BLaER1 treated with 17β-estradiol and CSF1 and Interleukin-3, amounts not matched to agents 10 nM and 100 nM (cell line): ENCODE data around the gene PCDH17.

Experiments used
- H3K27ac ChIP-seq, 11 experiments: shearing (Covaris generic); formaldehyde crosslinking; 2 replicates each; pipeline ENCODE4 v1.8.1; 2022
- H3K27me3 ChIP-seq, 11 experiments: shearing (Covaris generic); formaldehyde crosslinking; 2 replicates each; pipeline ENCODE4 v1.8.1; 2022
- H3K36me3 ChIP-seq, 11 experiments: shearing (Covaris generic); formaldehyde crosslinking; 2 replicates each; pipeline ENCODE4 v1.8.1; 2022
- H3K4me1 ChIP-seq, 10 experiments: shearing (Covaris generic); formaldehyde crosslinking; 2 replicates each; pipeline ENCODE4 v1.8.1; 2022
- H3K4me2 ChIP-seq, 11 experiments: shearing (Covaris generic); formaldehyde crosslinking; 2 replicates each; pipeline ENCODE4 v1.8.1; 2022
- H3K4me3 ChIP-seq, 10 experiments: shearing (Covaris generic); formaldehyde crosslinking; 2 replicates each; pipeline ENCODE4 v1.8.1; 2022
- H3K9ac ChIP-seq, 11 experiments: shearing (Covaris generic); formaldehyde crosslinking; 2 replicates each; pipeline ENCODE4 v1.8.1; 2022
- H3K9me3 ChIP-seq, 11 experiments: shearing (Covaris generic); formaldehyde crosslinking; replicated peaks in 1 of 11; 2 replicates each; pipeline ENCODE4 v1.8.1; 2022
- H4K20me1 ChIP-seq, 11 experiments: shearing (Covaris generic); formaldehyde crosslinking; 2 replicates each; pipeline ENCODE4 v1.8.1; 2022
- Cebpa-rat ChIP-seq, 11 experiments: shearing (Covaris generic); IDR thresholded peaks; 2 replicates each; pipeline ENCODE4 v1.8.1; 2022

Gene PCDH17

GRCh38 chr13:57653229-57653989 lies 21.9 kb downstream of the PCDH17 start:
- no peak overlapping the region for H3K4me3 ChIP-seq
- no peak for TF ChIP-seq Cebpa-rat (IDR thresholded peaks at IDR 0.05)
- no peak overlapping the region for H3K4me2 ChIP-seq

GRCh38 chr13:57665481-57665880 lies 33.9 kb downstream of the PCDH17 start:
- no peaks in the 10 kb centered on the region for H3K9me3 ChIP-seq
- H3K27ac ChIP-seq, result no peak overlapping the region
- H3K4me3 ChIP-seq, result no peak overlapping the region
- no peaks in the 10 kb centered on the region for H3K4me1 ChIP-seq
- H4K20me1 ChIP-seq, result no peaks in the 10 kb centered on the region
- H3K27me3 ChIP-seq, result no peaks in the 10 kb centered on the region
- TF ChIP-seq Cebpa-rat (IDR thresholded peaks at IDR 0.05), result no peak
- no peak overlapping the region for H3K4me2 ChIP-seq
- no peak overlapping the region for H3K9ac ChIP-seq
- H3K36me3 ChIP-seq, result no peaks in the 10 kb centered on the region

More at GRCh38 chr13:57653229-57653989, 21.9 kb downstream of the PCDH17 start:
- H3K4me1 ChIP-seq, result no peaks in the 10 kb centered on the region
- H4K20me1 ChIP-seq, result no peaks in the 10 kb centered on the region
- no peaks in the 10 kb centered on the region for H3K9me3 ChIP-seq
- H3K36me3 ChIP-seq, result no peaks in the 10 kb centered on the region
- no peaks in the 10 kb centered on the region for H3K27me3 ChIP-seq
- H3K27ac ChIP-seq, result no peak overlapping the region
- no peak overlapping the region for H3K9ac ChIP-seq

- no peaks in the 10 kb centered on the region for H3K27me3 ChIP-seq
- H3K9me3 ChIP-seq, result no peaks in the 10 kb centered on the region
- no peak overlapping the region for H3K9ac ChIP-seq
- TF ChIP-seq Cebpa-rat (IDR thresholded peaks at IDR 0.05), result no peak
- H3K27ac ChIP-seq, result no peak overlapping the region
- no peak overlapping the region for H3K4me3 ChIP-seq
- no peaks in the 10 kb centered on the region for H3K4me1 ChIP-seq
- H3K4me2 ChIP-seq, result no peak overlapping the region
- no peaks in the 10 kb centered on the region for H4K20me1 ChIP-seq
- no peaks in the 10 kb centered on the region for H3K36me3 ChIP-seq
These were observed 34.8 kb downstream of the PCDH17 start for GRCh38 chr13:57666131-57666953.

GRCh38 chr13:57672168-57672567 lies 40.6 kb downstream of the PCDH17 start:
- Histone ChIP-seq H3K36me3 (no peaks in the 10 kb centered on the region), H3K27ac (no peak overlapping the region), H3K4me2 (no peak overlapping the region), H3K4me3 (no peak overlapping the region), H3K9ac (no peak overlapping the region), H3K9me3 (no peaks in the 10 kb centered on the region), H3K27me3 (no peaks in the 10 kb centered on the region), H4K20me1 (no peaks in the 10 kb centered on the region), H3K4me1 (no peaks in the 10 kb centered on the region)
- no peak for TF ChIP-seq Cebpa-rat (IDR thresholded peaks at IDR 0.05)

GRCh38 chr13:57673197-57673596 lies 41.7 kb downstream of the PCDH17 start:
- H3K4me3 ChIP-seq, result no peak overlapping the region
- no peaks in the 10 kb centered on the region for H3K9me3 ChIP-seq
- H3K27me3 ChIP-seq, result no peaks in the 10 kb centered on the region
- no peak overlapping the region for H3K4me2 ChIP-seq
- no peaks in the 10 kb centered on the region for H3K36me3 ChIP-seq
- H3K9ac ChIP-seq, result no peak overlapping the region
- no peak overlapping the region for H3K27ac ChIP-seq
- no peak for TF ChIP-seq Cebpa-rat (IDR thresholded peaks at IDR 0.05)
- H3K4me1 ChIP-seq, result no peaks in the 10 kb centered on the region
- H4K20me1 ChIP-seq, result no peaks in the 10 kb centered on the region

- Histone ChIP-seq H3K27ac (no peak overlapping the region), H3K9me3 (no peaks in the 10 kb centered on the region), H3K9ac (no peak overlapping the region), H3K4me3 (no peak overlapping the region), H3K27me3 (no peaks in the 10 kb centered on the region), H3K4me1 (no peaks in the 10 kb centered on the region), H4K20me1 (no peaks in the 10 kb centered on the region), H3K36me3 (no peaks in the 10 kb centered on the region), H3K4me2 (no peak overlapping the region)
- TF ChIP-seq Cebpa-rat (IDR thresholded peaks at IDR 0.05), result no peak
These were observed 44.0 kb downstream of the PCDH17 start for GRCh38 chr13:57675526-57675925.

GRCh38 chr13:57680609-57681008 lies 49.1 kb downstream of the PCDH17 start:
- Histone ChIP-seq H3K36me3 (no peaks in the 10 kb centered on the region), H3K9me3 (no peaks in the 10 kb centered on the region), H3K27me3 (no peaks in the 10 kb centered on the region), H3K9ac (no peak overlapping the region), H4K20me1 (no peaks in the 10 kb centered on the region), H3K4me1 (no peaks in the 10 kb centered on the region), H3K27ac (no peak overlapping the region), H3K4me3 (no peak overlapping the region), H3K4me2 (no peak overlapping the region)
- peak in 1 of 11 experiments; percentile 32; a peak in 1 of 22 replicates for TF ChIP-seq Cebpa-rat (IDR thresholded peaks at IDR 0.05)

- Histone ChIP-seq H3K9ac (no peak overlapping the region), H3K4me2 (no peak overlapping the region), H3K27me3 (no peaks in the 10 kb centered on the region), H3K27ac (no peak overlapping the region), H3K9me3 (no peaks in the 10 kb centered on the region), H3K4me3 (no peak overlapping the region), H3K4me1 (no peaks in the 10 kb centered on the region), H4K20me1 (no peaks in the 10 kb centered on the region), H3K36me3 (no peaks in the 10 kb centered on the region)
- TF ChIP-seq Cebpa-rat (IDR thresholded peaks at IDR 0.05), result no peak
These were observed 50.7 kb downstream of the PCDH17 start for GRCh38 chr13:57682128-57682716.

GRCh38 chr13:57698851-57699250 lies 67.3 kb downstream of the PCDH17 start:
- Histone ChIP-seq H3K9ac (no peak overlapping the region), H3K27ac (no peak overlapping the region), H3K9me3 (no peaks in the 10 kb centered on the region), H3K4me2 (no peak overlapping the region), H4K20me1 (no peaks in the 10 kb centered on the region), H3K27me3 (no peaks in the 10 kb centered on the region), H3K4me3 (no peak overlapping the region), H3K4me1 (no peaks in the 10 kb centered on the region), H3K36me3 (no peaks in the 10 kb centered on the region)
- no peak for TF ChIP-seq Cebpa-rat (IDR thresholded peaks at IDR 0.05)
